ENCODE results near the gene NFATC3.

DNA sequence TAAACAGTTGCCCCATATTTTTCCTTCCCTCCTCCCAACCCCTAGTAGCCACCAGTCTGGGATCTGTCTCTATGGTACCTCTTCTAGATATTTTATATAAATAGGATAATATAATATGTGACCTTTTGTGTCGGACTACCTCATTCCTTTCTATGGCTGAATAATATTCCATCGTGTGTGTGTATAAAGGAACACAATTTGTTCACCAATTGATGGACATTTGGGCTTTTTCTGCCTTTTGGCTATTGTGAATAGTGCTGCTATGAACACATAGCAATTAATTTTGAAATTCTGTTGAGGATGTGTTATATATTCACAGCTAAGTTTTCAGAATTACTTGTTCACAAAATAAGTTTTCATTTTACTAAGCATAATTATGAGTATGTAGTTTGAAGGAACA is 2.5 kb downstream of the NFATC3 start:
- TF ChIP-seq POLR2AphosphoS5 (IDR thresholded peaks at IDR 0.05; ENCODE audit: low read depth, low read length) (no peak), TAF1 (IDR thresholded peaks at IDR 0.05; ENCODE audit: borderline replicate concordance, low read depth, low read length) (no peak)
